Measurements from ENCODE around the gene CHAD. TPM values are rescaled to one million over a fixed set of nuclear protein-coding genes. Genes with fewer than 3 reads are reported as not detected.

CHAD gene
- total and polyA plus RNA-seq, 2 of the 13 experiments (the other 11 are each of a cell fraction or from before 2014, with no cell fraction given) = 1.4 TPM; not detected in 1

DNA sequence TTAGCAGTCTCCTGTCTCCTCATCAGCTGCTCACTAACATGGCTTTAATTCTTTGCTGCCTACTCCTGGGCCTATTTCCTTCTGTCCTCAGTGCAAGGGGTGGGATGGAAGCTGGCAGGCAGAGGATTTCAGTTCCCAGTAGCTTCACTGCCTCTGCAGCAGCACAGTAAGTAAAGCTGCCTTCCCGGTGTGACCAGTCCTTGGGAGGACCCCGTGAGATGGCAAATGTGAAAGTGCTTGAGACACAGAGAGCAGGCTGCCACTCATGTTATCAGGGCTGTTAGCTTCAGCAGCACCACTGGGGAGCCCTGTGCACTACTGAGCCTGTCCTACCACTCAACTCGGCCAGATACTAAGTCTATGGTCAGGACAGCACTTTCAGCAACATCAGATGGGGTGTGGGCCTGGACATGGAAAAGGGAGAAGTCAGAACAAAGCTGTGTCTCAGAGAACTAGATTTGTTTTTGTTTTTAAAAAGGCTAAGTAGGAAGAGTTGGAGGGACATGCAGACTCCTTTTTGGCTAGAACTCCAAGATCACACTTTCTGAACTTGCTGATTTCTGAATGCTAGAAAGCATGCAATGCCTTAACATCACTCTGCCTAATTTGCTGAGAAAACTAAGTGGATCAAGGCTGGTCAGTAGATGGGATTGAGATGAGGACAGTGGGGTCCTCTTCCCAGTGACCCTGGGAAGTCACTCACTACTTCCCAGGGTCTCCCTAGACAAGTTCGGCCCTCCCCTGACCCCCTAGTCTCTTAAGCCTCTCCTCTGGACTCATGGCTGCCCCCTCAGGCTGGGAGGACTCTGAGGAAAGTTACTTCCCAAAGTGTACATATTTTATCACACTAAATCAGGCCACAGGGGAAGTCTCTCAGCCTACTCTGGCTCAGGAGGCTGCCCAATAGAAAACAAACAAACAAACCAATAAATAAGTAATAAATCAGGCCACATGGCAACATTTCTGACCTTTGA lies 41.6 kb downstream of the CHAD start (continued):
- no peak for TF ChIP-seq GTF2F1 (IDR thresholded peaks at IDR 0.05; ENCODE audit: low read length)
- no peak for TF ChIP-seq KAT2B (IDR thresholded peaks at IDR 0.05; ENCODE audit: borderline replicate concordance, low read depth, low read length)
- TF ChIP-seq KDM2A (CRISPR knock-in tag; IDR thresholded peaks at IDR 0.05; ENCODE audit: borderline replicate concordance, low read depth) = peak; percentile 58
- TF ChIP-seq CC2D1A (CRISPR knock-in tag; IDR thresholded peaks at IDR 0.05) = peak; percentile 81; the same call in 1 of the 2 replicates
- no peak; the same call in none of the 2 replicates for TF ChIP-seq ZNF614 (CRISPR knock-in tag; IDR thresholded peaks at IDR 0.05; ENCODE audit: borderline replicate concordance)
- 0 out of 2 replicates have a peak, but pooled peaks have one; percentile 69 for TF ChIP-seq ZNF713 (CRISPR knock-in tag; IDR thresholded peaks at IDR 0.05)
- peak; percentile 83 for TF ChIP-seq TARDBP (CRISPR knock-in tag; IDR thresholded peaks at IDR 0.05)
- TF ChIP-seq ZNF674 (CRISPR knock-in tag; IDR thresholded peaks at IDR 0.05; ENCODE audit: low read depth) = no peak
- no peak for TF ChIP-seq KLF15 (CRISPR knock-in tag; IDR thresholded peaks at IDR 0.05; ENCODE audit: borderline replicate concordance)
- peak; percentile 74; the same call in 1 of the 2 replicates for TF ChIP-seq IRF2 (CRISPR knock-in tag; IDR thresholded peaks at IDR 0.05)
- TF ChIP-seq, protein P1, sequence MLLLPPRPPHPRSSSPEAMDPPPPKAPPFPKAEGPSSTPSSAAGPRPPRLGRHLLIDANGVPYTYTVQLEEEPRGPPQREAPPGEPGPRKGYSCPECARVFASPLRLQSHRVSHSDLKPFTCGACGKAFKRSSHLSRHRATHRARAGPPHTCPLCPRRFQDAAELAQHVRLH (CRISPR knock-in tag; IDR thresholded peaks at IDR 0.05; ENCODE audit: borderline replicate concordance, low read depth) = no peak; the same call in 1 of the 2 replicates
- no peak; the same call in 1 of the 2 replicates for TF ChIP-seq KLF13 (CRISPR knock-in tag; IDR thresholded peaks at IDR 0.05)
- no peak for TF ChIP-seq NR3C1 (CRISPR knock-in tag; IDR thresholded peaks at IDR 0.05)
- TF ChIP-seq HNF1B (CRISPR knock-in tag; IDR thresholded peaks at IDR 0.05) = peak; percentile 34; the same call in 1 of the 2 replicates
- no peak for TF ChIP-seq TCF7 (IDR thresholded peaks at IDR 0.05; ENCODE audit: low read depth)
- TF ChIP-seq POLR2AphosphoS2 (IDR thresholded peaks at IDR 0.05; ENCODE audit: low read depth, low read length) = no peak
- TF ChIP-seq ARID2 (CRISPR knock-in tag; IDR thresholded peaks at IDR 0.05; ENCODE audit: borderline replicate concordance) = no peak
- no peak for TF ChIP-seq SNRNP70 (IDR thresholded peaks at IDR 0.05; ENCODE audit: low read depth, low read length)
- TF ChIP-seq AGO2 (optimal IDR thresholded peaks at IDR 0.05; ENCODE audit: low read depth, low read length) = no peak
- TF ChIP-seq CEBPG (CRISPR knock-in tag; IDR thresholded peaks at IDR 0.05) = peak; percentile 33; the same call in 1 of the 2 replicates
